Measurements from ENCODE around the gene WDR53. TPM values are rescaled to one million over a fixed set of nuclear protein-coding genes. Genes with fewer than 3 reads are reported as not detected.

Gene WDR53
- total and polyA plus RNA-seq, 9 of the 15 experiments (the other 6 are each of a cell fraction or from before 2014, with no cell fraction given): 13.0 to 34.5 (median 20.9) TPM

DNA sequence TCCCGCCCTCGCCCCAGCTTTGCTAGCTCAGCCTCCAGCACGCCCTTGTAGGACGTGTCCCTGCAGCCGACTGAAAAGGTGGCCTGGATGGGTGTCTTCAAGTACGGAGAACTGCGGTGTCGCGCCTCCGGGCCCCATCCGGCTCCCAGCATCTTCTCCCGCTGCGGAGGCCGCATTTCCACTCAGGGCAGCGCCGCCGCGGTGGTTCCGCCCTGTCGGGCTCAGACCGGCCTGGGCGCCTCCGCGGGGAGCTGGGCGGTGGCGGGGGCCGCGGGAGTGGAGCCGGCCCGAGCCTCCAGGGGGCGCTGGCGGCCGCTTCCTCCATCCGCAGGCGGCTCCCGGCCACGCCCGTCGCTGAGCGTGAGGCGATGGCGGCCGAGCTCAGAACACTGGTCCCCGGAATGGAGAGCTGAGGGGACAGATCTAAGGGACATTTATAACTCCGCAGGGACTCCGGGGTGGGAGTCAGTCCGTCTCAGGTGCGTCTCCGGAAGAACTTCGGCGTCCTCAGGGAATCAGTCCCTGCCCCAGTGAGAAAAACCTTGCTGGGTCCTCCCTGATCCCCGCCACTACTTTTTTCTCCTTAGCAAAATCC lies 39.6 kb downstream of the WDR53 start (continued):
- TF ChIP-seq, protein P1, sequence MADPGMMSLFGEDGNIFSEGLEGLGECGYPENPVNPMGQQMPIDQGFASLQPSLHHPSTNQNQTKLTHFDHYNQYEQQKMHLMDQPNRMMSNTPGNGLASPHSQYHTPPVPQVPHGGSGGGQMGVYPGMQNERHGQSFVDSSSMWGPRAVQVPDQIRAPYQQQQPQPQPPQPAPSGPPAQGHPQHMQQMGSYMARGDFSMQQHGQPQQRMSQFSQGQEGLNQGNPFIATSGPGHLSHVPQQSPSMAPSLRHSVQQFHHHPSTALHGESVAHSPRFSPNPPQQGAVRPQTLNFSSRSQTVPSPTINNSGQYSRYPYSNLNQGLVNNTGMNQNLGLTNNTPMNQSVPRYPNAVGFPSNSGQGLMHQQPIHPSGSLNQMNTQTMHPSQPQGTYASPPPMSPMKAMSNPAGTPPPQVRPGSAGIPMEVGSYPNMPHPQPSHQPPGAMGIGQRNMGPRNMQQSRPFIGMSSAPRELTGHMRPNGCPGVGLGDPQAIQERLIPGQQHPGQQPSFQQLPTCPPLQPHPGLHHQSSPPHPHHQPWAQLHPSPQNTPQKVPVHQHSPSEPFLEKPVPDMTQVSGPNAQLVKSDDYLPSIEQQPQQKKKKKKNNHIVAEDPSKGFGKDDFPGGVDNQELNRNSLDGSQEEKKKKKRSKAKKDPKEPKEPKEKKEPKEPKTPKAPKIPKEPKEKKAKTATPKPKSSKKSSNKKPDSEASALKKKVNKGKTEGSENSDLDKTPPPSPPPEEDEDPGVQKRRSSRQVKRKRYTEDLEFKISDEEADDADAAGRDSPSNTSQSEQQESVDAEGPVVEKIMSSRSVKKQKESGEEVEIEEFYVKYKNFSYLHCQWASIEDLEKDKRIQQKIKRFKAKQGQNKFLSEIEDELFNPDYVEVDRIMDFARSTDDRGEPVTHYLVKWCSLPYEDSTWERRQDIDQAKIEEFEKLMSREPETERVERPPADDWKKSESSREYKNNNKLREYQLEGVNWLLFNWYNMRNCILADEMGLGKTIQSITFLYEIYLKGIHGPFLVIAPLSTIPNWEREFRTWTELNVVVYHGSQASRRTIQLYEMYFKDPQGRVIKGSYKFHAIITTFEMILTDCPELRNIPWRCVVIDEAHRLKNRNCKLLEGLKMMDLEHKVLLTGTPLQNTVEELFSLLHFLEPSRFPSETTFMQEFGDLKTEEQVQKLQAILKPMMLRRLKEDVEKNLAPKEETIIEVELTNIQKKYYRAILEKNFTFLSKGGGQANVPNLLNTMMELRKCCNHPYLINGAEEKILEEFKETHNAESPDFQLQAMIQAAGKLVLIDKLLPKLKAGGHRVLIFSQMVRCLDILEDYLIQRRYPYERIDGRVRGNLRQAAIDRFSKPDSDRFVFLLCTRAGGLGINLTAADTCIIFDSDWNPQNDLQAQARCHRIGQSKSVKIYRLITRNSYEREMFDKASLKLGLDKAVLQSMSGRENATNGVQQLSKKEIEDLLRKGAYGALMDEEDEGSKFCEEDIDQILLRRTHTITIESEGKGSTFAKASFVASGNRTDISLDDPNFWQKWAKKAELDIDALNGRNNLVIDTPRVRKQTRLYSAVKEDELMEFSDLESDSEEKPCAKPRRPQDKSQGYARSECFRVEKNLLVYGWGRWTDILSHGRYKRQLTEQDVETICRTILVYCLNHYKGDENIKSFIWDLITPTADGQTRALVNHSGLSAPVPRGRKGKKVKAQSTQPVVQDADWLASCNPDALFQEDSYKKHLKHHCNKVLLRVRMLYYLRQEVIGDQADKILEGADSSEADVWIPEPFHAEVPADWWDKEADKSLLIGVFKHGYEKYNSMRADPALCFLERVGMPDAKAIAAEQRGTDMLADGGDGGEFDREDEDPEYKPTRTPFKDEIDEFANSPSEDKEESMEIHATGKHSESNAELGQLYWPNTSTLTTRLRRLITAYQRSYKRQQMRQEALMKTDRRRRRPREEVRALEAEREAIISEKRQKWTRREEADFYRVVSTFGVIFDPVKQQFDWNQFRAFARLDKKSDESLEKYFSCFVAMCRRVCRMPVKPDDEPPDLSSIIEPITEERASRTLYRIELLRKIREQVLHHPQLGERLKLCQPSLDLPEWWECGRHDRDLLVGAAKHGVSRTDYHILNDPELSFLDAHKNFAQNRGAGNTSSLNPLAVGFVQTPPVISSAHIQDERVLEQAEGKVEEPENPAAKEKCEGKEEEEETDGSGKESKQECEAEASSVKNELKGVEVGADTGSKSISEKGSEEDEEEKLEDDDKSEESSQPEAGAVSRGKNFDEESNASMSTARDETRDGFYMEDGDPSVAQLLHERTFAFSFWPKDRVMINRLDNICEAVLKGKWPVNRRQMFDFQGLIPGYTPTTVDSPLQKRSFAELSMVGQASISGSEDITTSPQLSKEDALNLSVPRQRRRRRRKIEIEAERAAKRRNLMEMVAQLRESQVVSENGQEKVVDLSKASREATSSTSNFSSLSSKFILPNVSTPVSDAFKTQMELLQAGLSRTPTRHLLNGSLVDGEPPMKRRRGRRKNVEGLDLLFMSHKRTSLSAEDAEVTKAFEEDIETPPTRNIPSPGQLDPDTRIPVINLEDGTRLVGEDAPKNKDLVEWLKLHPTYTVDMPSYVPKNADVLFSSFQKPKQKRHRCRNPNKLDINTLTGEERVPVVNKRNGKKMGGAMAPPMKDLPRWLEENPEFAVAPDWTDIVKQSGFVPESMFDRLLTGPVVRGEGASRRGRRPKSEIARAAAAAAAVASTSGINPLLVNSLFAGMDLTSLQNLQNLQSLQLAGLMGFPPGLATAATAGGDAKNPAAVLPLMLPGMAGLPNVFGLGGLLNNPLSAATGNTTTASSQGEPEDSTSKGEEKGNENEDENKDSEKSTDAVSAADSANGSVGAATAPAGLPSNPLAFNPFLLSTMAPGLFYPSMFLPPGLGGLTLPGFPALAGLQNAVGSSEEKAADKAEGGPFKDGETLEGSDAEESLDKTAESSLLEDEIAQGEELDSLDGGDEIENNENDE (IDR thresholded peaks at IDR 0.05; ENCODE audit: low read depth, low read length): no peak
- TF ChIP-seq ASH1L (IDR thresholded peaks at IDR 0.05; ENCODE audit: borderline replicate concordance, low read depth, partially characterized antibody): no peak
- no peak for TF ChIP-seq POLR2H (tag; IDR thresholded peaks at IDR 0.05; ENCODE audit: low read depth)
- TF ChIP-seq ZNF175 (CRISPR knock-in tag; IDR thresholded peaks at IDR 0.05; ENCODE audit: low read depth): no peak
- TF ChIP-seq ZNF76 (CRISPR knock-in tag; IDR thresholded peaks at IDR 0.05; ENCODE audit: borderline replicate concordance): no peak
- no peak for TF ChIP-seq ZNF561 (CRISPR knock-in tag; conservative IDR thresholded peaks at IDR 0.05)
- TF ChIP-seq PPARD (CRISPR knock-in tag; IDR thresholded peaks at IDR 0.05): no peak
- TF ChIP-seq, protein P2, sequence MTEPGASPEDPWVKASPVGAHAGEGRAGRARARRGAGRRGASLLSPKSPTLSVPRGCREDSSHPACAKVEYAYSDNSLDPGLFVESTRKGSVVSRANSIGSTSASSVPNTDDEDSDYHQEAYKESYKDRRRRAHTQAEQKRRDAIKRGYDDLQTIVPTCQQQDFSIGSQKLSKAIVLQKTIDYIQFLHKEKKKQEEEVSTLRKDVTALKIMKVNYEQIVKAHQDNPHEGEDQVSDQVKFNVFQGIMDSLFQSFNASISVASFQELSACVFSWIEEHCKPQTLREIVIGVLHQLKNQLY (CRISPR knock-in tag; conservative IDR thresholded peaks at IDR 0.05): no peak
- TF ChIP-seq KAT7 (CRISPR knock-in tag; IDR thresholded peaks at IDR 0.05; ENCODE audit: borderline replicate concordance): peak; percentile 95; the same call in 1 of the 2 replicates
- TF ChIP-seq, protein P3, sequence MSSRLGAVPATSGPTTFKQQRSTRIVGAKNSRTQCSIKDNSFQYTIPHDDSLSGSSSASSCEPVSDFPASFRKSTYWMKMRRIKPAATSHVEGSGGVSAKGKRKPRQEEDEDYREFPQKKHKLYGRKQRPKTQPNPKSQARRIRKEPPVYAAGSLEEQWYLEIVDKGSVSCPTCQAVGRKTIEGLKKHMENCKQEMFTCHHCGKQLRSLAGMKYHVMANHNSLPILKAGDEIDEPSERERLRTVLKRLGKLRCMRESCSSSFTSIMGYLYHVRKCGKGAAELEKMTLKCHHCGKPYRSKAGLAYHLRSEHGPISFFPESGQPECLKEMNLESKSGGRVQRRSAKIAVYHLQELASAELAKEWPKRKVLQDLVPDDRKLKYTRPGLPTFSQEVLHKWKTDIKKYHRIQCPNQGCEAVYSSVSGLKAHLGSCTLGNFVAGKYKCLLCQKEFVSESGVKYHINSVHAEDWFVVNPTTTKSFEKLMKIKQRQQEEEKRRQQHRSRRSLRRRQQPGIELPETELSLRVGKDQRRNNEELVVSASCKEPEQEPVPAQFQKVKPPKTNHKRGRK (tag; IDR thresholded peaks at IDR 0.05): no peak
- TF ChIP-seq EP300 (IDR thresholded peaks at IDR 0.05; ENCODE audit: low read length): no peak
- TF ChIP-seq HIVEP1 (CRISPR knock-in tag; IDR thresholded peaks at IDR 0.05): 0 out of 2 replicates have a peak, but pooled peaks have one; percentile 18
- no peak for TF ChIP-seq THRAP3 (IDR thresholded peaks at IDR 0.05; ENCODE audit: borderline replicate concordance)
